Endothelial cell (in vitro differentiated cells): ENCODE measurements around the gene GLI2. TPM values are rescaled to one million over a fixed set of nuclear protein-coding genes. Genes with fewer than 3 reads are reported as not detected.

Experiments used
- DNase-seq: peaks from one replicate; pipeline ENCODE4 v3.0.0; 2021; ENCODE audit warnings: low spot score
- H3K27ac Mint-ChIP-seq: one replicate; pipeline ENCODE4 v1.8.0; 2021; ENCODE audit warnings: mixed read lengths, inconsistent platforms; ENCODE audit not compliant: unreplicated experiment
- H3K27me3 Mint-ChIP-seq: one replicate; pipeline ENCODE4 v1.8.0; 2021; ENCODE audit warnings: mild to moderate bottlenecking, moderate library complexity, mixed read lengths, inconsistent platforms; ENCODE audit not compliant: unreplicated experiment
- H3K36me3 Mint-ChIP-seq: one replicate; pipeline ENCODE4 v1.8.0; 2021; ENCODE audit warnings: mild to moderate bottlenecking, low read depth, mixed read lengths, inconsistent platforms; ENCODE audit not compliant: unreplicated experiment
- H3K4me1 Mint-ChIP-seq: one replicate; pipeline ENCODE4 v1.8.0; 2021; ENCODE audit warnings: mild to moderate bottlenecking, mixed read lengths, inconsistent platforms; ENCODE audit not compliant: unreplicated experiment
- H3K4me3 Mint-ChIP-seq: one replicate; pipeline ENCODE4 v1.8.0; 2021; ENCODE audit warnings: mild to moderate bottlenecking, mixed read lengths, inconsistent platforms; ENCODE audit not compliant: unreplicated experiment
- H3K9me3 Mint-ChIP-seq: one replicate; pipeline ENCODE4 v1.8.0; 2021; ENCODE audit warnings: mixed read lengths, inconsistent platforms; ENCODE audit not compliant: unreplicated experiment
- total RNA-seq: library from RNA; stranded (reverse); fragmentation: NEBNext Ultra II Directional; extraction: Animal tissue kit (Norgen Biotek cat#: 25700); gene quantifications from one replicate; pipeline ENCODE4 v1.2.1, GENCODE V29; 2021; ENCODE audit not compliant: unreplicated experiment
- TF ChIP-seq, protein P1 (sequence below): fragments of 200-600 bp; sonication (generic); IDR thresholded peaks from one replicate; pipeline ENCODE4 v1.5.0; 2021; ENCODE audit warnings: antibody characterized with exemption; ENCODE audit not compliant: unreplicated experiment

The GLI2 gene
- total RNA-seq, 1 donor from 2014 or later: 1.2 TPM

DNA sequence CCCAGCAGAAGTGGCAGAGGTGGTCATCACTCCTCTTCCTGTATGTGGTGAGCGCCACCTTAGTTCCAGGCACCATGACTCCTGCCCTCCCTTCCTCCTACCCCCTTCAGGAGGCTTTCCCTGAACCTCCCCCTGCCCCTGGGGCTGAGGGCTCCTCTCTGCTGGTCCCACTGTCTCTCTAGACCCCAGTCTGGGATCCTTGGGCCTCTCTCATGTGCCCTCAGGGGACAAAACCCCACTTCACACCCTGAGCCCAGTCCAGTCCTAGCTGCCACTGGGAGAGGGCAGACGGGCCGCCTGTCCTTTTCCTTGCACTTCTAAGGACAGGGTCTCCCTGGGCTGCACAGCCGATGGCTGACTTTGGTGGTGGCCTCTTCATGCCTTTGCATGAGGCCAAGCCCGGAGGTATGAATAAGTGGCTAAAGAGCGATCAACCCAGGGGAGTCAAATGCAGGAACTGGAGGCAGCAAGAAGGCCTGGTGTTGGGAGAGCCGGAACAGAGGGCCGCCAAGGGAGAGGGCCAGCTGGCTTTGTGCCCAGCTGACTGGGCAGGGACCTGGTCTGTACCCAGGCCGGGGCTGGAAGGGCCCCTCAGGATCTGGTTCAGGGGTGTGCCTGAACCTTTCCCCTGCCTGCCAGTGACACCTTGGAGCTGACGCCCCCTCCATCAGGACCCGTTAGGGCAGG lies 29.5 kb downstream of the GLI2 start:
- Mint-ChIP-seq H3K36me3 (no peaks in the 10 kb centered on the region), H3K4me1 (peaks cover 28% of the 10 kb centered on the region), H3K27ac (no peak overlapping the region), H3K9me3 (no peaks in the 10 kb centered on the region), H3K27me3 (peaks cover 5% of the 10 kb centered on the region), H3K4me3 (no peak overlapping the region)
- no peak for DNase-seq
- TF ChIP-seq, protein P1, sequence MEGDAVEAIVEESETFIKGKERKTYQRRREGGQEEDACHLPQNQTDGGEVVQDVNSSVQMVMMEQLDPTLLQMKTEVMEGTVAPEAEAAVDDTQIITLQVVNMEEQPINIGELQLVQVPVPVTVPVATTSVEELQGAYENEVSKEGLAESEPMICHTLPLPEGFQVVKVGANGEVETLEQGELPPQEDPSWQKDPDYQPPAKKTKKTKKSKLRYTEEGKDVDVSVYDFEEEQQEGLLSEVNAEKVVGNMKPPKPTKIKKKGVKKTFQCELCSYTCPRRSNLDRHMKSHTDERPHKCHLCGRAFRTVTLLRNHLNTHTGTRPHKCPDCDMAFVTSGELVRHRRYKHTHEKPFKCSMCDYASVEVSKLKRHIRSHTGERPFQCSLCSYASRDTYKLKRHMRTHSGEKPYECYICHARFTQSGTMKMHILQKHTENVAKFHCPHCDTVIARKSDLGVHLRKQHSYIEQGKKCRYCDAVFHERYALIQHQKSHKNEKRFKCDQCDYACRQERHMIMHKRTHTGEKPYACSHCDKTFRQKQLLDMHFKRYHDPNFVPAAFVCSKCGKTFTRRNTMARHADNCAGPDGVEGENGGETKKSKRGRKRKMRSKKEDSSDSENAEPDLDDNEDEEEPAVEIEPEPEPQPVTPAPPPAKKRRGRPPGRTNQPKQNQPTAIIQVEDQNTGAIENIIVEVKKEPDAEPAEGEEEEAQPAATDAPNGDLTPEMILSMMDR: no peak

DNA sequence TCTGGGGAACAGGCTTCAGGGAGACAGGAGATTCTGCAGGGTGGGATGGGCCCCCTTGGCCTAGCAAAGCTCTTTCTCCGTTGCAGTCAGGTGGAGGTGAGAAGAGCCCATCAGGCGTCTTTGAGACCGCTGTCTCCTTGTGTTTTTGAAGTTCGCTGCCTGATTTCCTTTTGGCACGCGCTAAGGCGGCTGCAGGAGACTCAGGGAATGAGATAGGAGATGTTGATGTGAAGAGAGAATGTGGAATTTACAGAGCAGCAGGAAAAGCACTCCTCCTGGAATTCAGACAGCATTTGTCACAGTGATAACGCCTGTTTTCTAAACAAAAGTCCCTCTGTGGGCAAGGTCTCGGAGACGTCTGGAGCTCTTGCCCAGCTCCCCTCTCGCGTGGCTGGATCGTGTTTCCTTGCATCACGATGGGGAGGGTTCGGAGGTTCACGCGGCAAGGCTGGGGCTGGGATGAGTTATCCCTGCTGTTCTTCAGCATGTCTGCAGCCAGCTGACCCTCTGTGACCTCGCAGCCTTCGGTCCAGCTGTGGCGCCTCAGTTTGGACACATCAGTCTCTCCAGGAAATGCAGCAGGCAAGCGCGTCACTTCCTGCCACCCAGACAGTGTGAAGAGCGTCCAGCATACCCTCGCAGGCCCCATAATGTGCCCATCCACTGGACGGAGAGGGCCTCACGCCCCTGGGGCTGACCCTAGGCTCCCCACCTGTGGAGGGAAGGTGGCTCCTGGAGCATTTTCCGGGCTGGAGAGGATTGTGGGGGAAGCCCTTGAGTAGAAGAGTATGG lies 30.2 kb downstream of the GLI2 start:
- H3K27ac Mint-ChIP-seq: no peak overlapping the region
- no peaks in the 10 kb centered on the region for H3K9me3 Mint-ChIP-seq
- H3K4me1 Mint-ChIP-seq: peaks cover 25% of the 10 kb centered on the region
- H3K4me3 Mint-ChIP-seq: no peak overlapping the region
- TF ChIP-seq, protein P1: no peak
- no peaks in the 10 kb centered on the region for H3K36me3 Mint-ChIP-seq
- peaks cover 7% of the 10 kb centered on the region for H3K27me3 Mint-ChIP-seq
- no peak for DNase-seq

DNA sequence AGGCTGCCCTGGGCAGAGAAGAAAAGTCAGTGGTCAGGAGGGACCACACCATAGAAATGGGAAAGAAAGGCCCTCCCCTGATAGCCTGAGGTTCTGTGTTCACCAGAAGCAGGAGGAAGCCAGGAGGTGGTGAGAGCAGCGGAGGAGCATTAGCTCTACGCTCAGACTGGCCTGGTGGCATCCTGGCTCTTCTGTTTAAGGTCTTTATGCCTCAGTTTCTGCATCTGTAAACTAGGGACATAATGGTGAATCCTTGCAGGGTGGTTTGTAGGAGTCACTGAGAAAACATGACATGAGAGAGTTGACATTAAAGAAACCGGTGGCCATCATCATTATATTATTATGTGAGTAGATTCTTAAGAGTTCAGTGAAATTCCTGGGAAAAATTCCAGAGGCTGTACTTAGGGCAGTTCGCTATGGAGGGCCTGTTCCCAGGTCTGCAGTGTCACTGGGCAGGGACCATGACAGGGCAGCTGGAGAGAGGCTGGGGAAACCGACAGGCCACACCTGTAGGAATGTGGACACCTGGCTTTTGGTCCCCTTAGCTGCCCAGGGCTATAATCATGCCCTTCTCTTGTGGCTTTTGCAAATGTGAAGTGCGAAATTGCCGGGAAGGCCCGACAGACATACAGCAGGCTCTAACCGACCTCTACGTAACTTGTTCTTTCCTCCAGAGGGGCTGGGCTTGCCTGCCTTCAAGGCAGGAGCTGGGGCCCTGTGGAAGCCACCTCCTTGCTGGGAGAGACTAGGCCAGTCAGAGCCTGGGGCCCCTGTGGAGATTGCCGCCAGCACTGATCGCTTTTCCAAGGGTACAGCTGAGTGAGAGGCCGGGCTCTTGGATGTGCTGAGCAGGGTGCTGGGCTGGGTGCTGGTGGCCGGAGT lies 31.0 kb downstream of the GLI2 start:
- TF ChIP-seq, protein P1: no peak
- no peaks in the 10 kb centered on the region for H3K36me3 Mint-ChIP-seq
- no peak for DNase-seq
- H3K4me3 Mint-ChIP-seq: no peak overlapping the region
- H3K27me3 Mint-ChIP-seq: peaks cover 7% of the 10 kb centered on the region
- H3K4me1 Mint-ChIP-seq: peaks cover 23% of the 10 kb centered on the region
- no peaks in the 10 kb centered on the region for H3K9me3 Mint-ChIP-seq
- no peak overlapping the region for H3K27ac Mint-ChIP-seq

DNA sequence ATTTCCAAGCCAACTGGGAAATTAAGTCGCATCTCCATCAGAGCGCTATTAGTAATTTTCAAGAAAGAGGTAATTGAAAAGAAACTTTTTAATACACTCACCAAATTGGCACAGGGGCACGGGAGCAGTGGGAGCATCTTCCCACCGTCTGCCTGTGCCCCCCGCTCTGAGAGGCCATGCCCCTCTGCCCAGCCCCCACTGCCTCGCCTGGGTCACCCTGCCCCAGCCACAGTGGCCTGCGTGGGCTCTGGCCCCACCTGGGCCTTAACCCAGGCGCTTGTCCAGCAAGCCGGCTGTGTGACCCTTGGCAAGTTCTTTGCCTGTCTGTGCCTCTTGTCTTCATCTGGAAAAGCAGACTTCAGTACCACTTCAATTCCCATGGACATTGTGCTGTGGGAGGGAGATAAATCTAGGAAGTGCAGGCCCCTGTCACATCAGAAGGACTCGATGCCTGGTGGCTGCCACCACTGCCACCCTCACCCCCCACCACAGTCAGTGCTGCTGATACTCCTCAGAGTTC lies 31.9 kb downstream of the GLI2 start:
- Mint-ChIP-seq H3K4me3 (no peak overlapping the region), H3K27me3 (peaks cover 9% of the 10 kb centered on the region), H3K36me3 (no peaks in the 10 kb centered on the region), H3K9me3 (no peaks in the 10 kb centered on the region), H3K27ac (no peak overlapping the region), H3K4me1 (peaks cover 23% of the 10 kb centered on the region)
- TF ChIP-seq, protein P1: no peak
- no peak for DNase-seq
